Tibial artery (tissue), 4 donors: ENCODE data around the gene CCL1.

Experiments used
- DNase-seq, 2 donors: peaks; one replicate each; pipeline ENCODE4 v3.0.0-alpha.2; 2019
- H3K27ac ChIP-seq, 2 donors: fragments of 200-600 bp; sonication (generic) in 1 of 2; 1 replicate in 1 of 2; 2 replicates in 1 of 2; pipeline ENCODE4 v1.5.1; 2018 to 2019; ENCODE audit warnings: mild to moderate bottlenecking in 1 of 2
- H3K27me3 ChIP-seq, 2 donors: fragments of 200-600 bp; sonication (generic) in 1 of 2; one replicate each; pipeline versions ENCODE4 v1.5.1 to v1.6.0; 2016 to 2019
- H3K36me3 ChIP-seq, 3 donors: fragments of 200-600 bp; sonication (generic) in 2 of 3; one replicate each; pipeline ENCODE4 v1.5.1; 2016 to 2019; ENCODE audit warnings: mild to moderate bottlenecking in 2 of 3
- H3K4me1 ChIP-seq, 4 donors: fragments of 200-600 bp; sonication (generic) in 2 of 4; 1 replicate in 3 of 4; 2 replicates in 1 of 4; pipeline ENCODE4 v1.5.1; 2016 to 2019
- H3K4me3 ChIP-seq, 2 donors: fragments of 200-600 bp; sonication (generic) in 1 of 2; 1 replicate in 1 of 2; 2 replicates in 1 of 2; pipeline ENCODE4 v1.5.1; 2018 to 2019; ENCODE audit warnings: mild to moderate bottlenecking in 2 of 2
- H3K9me3 ChIP-seq, 3 donors: fragments of 200-600 bp; sonication (generic) in 1 of 3; one replicate each; pipeline ENCODE4 v1.5.1; 2016 to 2019
- CTCF ChIP-seq, 2 experiments: fragments of 200-600 bp in 1 of 2; fragments of 450-650 bp in 1 of 2; IDR thresholded peaks; one replicate each; pipeline ENCODE4 v1.5.1; 2017 to 2019; ENCODE audit warnings: antibody characterized with exemption in 2 of 2, mild to moderate bottlenecking in 1 of 2, moderate library complexity in 1 of 2
- intact Hi-C: fragments of 100-400 bp; cut with DNase I; formaldehyde crosslinking; loops from one replicate; pipeline ENCODE4 v1.15.0; 2023; ENCODE audit warnings: low total_unique reads

Gene CCL1

GRCh38 chr17:34311291-34311690 lies 51.7 kb downstream of the CCL1 start:
- no peak for TF ChIP-seq CTCF (IDR thresholded peaks at IDR 0.05)
- Histone ChIP-seq H3K4me1 (peaks cover 0 to 45% (median 27%) of the 10 kb centered on the region in 4 donors), H3K9me3 (no peaks in the 10 kb centered on the region), H3K27ac (no peak overlapping the region), H3K36me3 (no peaks in the 10 kb centered on the region), H3K27me3 (no peaks in the 10 kb centered on the region), H3K4me3 (no peak overlapping the region)
- intact Hi-C loops: no loop called here
- DNase-seq: no peak
